ENCODE measurements around the gene HBE1.

HBE1 gene

GRCh38 chr11:5285703-5286340 lies 16.1 kb upstream of the HBE1 start:
- no peak for TF ChIP-seq CTCF (IDR thresholded peaks at IDR 0.05)
- Histone ChIP-seq H3K4me3 (no peak overlapping the region), H3K27ac (no peak overlapping the region)
- no peak for DNase-seq (ENCODE audit: low spot score)

- no peak for DNase-seq (ENCODE audit: low spot score)
- no peak for TF ChIP-seq CTCF (IDR thresholded peaks at IDR 0.05)
- H3K27ac ChIP-seq, result no peak overlapping the region
These were observed 14.9 kb upstream of the HBE1 start for GRCh38 chr11:5284637-5285036.

GRCh38 chr11:5283882-5284281 lies 14.1 kb upstream of the HBE1 start:
- H3K4me3 ChIP-seq, result no peak overlapping the region
- H3K27ac ChIP-seq, result no peak overlapping the region
- TF ChIP-seq CTCF (IDR thresholded peaks at IDR 0.05), result no peak
- DNase-seq (ENCODE audit: low spot score), result no peak

More at GRCh38 chr11:5284637-5285036, 14.9 kb upstream of the HBE1 start:
- H3K4me3 ChIP-seq, result no peak overlapping the region

GRCh38 chr11:5283086-5283485 lies 13.3 kb upstream of the HBE1 start:
- no peak for TF ChIP-seq CTCF (IDR thresholded peaks at IDR 0.05)
- H3K27ac ChIP-seq, result no peak overlapping the region
- H3K4me3 ChIP-seq, result no peak overlapping the region
- DNase-seq (ENCODE audit: low spot score), result no peak

- Histone ChIP-seq H3K4me3 (no peak overlapping the region), H3K27ac (no peak overlapping the region)
- no peak for TF ChIP-seq CTCF (IDR thresholded peaks at IDR 0.05)
- no peak for DNase-seq (ENCODE audit: low spot score)
These were observed 12.9 kb upstream of the HBE1 start for GRCh38 chr11:5282628-5283027.

GRCh38 chr11:5281596-5281995 lies 11.9 kb upstream of the HBE1 start:
- Histone ChIP-seq H3K4me3 (no peak overlapping the region), H3K27ac (no peak overlapping the region)
- no peak for DNase-seq (ENCODE audit: low spot score)
- no peak for TF ChIP-seq CTCF (IDR thresholded peaks at IDR 0.05)

GRCh38 chr11:5280582-5281102 lies 10.9 kb upstream of the HBE1 start:
- Histone ChIP-seq H3K27ac (no peak overlapping the region), H3K4me3 (no peak overlapping the region)
- DNase-seq (ENCODE audit: low spot score), result no peak
- no peak for TF ChIP-seq CTCF (IDR thresholded peaks at IDR 0.05)
